Vagina (tissue), 2 donors: ENCODE measurements around the gene TTC39B. TPM values are rescaled to one million over a fixed set of nuclear protein-coding genes. Genes with fewer than 3 reads are reported as not detected.

Source experiments
- DNase-seq, 2 donors: peaks; one replicate each; pipeline ENCODE4 v3.0.0-alpha.2; 2017; ENCODE audit errors: extremely low spot score in 2 of 2
- H3K27ac ChIP-seq: fragments of 200-600 bp; sonication (generic); one replicate; pipeline ENCODE4 v1.5.1; 2019
- H3K27me3 ChIP-seq: fragments of 200-600 bp; sonication (generic); one replicate; pipeline ENCODE4 v1.5.1; 2019
- H3K36me3 ChIP-seq, 2 donors: fragments of 200-600 bp; sonication (generic); one replicate each; pipeline ENCODE4 v1.5.1; 2017 to 2019
- H3K4me1 ChIP-seq: fragments of 200-600 bp; sonication (generic); one replicate; pipeline ENCODE4 v1.5.1; 2019
- H3K4me3 ChIP-seq, 2 donors: fragments of 200-600 bp; sonication (generic); 1 replicate in 1 of 2; 2 replicates in 1 of 2; pipeline ENCODE4 v1.5.1; 2016 to 2019
- H3K9me3 ChIP-seq: fragments of 200-600 bp; sonication (generic); one replicate; pipeline ENCODE4 v1.5.1; 2019
- POLR2A ChIP-seq, 2 donors: fragments of 450-650 bp; IDR thresholded peaks; one replicate each; pipeline ENCODE4 v1.6.1; 2017; ENCODE audit warnings: antibody characterized with exemption in 2 of 2, mild to moderate bottlenecking in 2 of 2, moderate library complexity in 2 of 2
- POLR2AphosphoS5 ChIP-seq, 2 donors: sonication (generic); formaldehyde crosslinking; IDR thresholded peaks; one replicate each; pipeline ENCODE4 v1.9.0; 2017; ENCODE audit warnings: antibody characterized with exemption in 2 of 2, mild to moderate bottlenecking in 2 of 2, low read depth in 1 of 2; ENCODE audit not compliant: insufficient read depth in 1 of 2
- intact Hi-C: fragments of 100-400 bp; cut with DNase I; formaldehyde crosslinking; loops from one replicate; pipeline ENCODE4 v1.15.1; 2023
- small RNA-seq: library from RNA; depleted of rRNA; stranded (forward); fragments of <200 nt; gene quantifications from one replicate; pipeline ENCODE3, GENCODE V24; 2016
- total RNA-seq: library from RNA; depleted of rRNA; stranded (reverse); fragments of >200 nt; gene quantifications from one replicate; pipeline ENCODE4 v1.2.3, GENCODE V29; 2016
- TF ChIP-seq, protein P1 (sequence below), 3 experiments: fragments of 450-650 bp in 2 of 3; fragments of 200-600 bp in 1 of 3; sonication (generic) in 1 of 3; IDR thresholded peaks; one replicate each; pipeline ENCODE4 v1.5.1; 2017 to 2019; ENCODE audit warnings: antibody characterized with exemption in 3 of 3, mild to moderate bottlenecking in 2 of 3, moderate library complexity in 2 of 3

TTC39B gene
- total RNA-seq, 1 donor from 2014 or later: 13.3 TPM

DNA sequence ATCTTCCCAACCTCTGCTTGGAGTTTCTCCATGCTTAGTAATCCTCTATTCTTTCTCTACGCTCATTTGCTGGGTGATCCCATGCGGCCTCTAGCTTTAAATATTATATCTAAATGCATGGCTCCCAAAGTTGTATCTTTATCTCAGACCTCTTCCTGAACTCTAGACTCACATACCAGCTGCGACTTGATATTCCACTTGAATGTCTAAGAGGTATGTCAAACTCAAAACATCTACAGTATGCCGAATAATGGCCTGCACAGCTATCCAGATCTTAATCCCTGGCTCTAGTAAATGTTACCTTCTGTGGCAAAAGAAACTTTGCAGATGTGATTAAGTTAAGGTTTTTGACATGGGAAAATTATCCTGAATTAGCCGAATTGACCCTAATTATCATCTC is 179.2 kb downstream of the TTC39B start:
- no peak for DNase-seq
- no peak overlapping the region for H3K4me3 ChIP-seq
- H3K36me3 ChIP-seq: no peaks in the 10 kb centered on the region
- no peaks in the 10 kb centered on the region for H3K27me3 ChIP-seq
- no peak for TF ChIP-seq POLR2AphosphoS5 (IDR thresholded peaks at IDR 0.05; ENCODE audit: insufficient read depth in 1 of 2, low read depth in 1 of 2)
- TF ChIP-seq, protein P1, sequence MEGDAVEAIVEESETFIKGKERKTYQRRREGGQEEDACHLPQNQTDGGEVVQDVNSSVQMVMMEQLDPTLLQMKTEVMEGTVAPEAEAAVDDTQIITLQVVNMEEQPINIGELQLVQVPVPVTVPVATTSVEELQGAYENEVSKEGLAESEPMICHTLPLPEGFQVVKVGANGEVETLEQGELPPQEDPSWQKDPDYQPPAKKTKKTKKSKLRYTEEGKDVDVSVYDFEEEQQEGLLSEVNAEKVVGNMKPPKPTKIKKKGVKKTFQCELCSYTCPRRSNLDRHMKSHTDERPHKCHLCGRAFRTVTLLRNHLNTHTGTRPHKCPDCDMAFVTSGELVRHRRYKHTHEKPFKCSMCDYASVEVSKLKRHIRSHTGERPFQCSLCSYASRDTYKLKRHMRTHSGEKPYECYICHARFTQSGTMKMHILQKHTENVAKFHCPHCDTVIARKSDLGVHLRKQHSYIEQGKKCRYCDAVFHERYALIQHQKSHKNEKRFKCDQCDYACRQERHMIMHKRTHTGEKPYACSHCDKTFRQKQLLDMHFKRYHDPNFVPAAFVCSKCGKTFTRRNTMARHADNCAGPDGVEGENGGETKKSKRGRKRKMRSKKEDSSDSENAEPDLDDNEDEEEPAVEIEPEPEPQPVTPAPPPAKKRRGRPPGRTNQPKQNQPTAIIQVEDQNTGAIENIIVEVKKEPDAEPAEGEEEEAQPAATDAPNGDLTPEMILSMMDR (IDR thresholded peaks at IDR 0.05): no peak
- TF ChIP-seq POLR2A (IDR thresholded peaks at IDR 0.05): no peak
- H3K4me1 ChIP-seq: no peaks in the 10 kb centered on the region
- intact Hi-C loops: no loop called here
- no peaks in the 10 kb centered on the region for H3K9me3 ChIP-seq
- H3K27ac ChIP-seq: no peak overlapping the region

DNA sequence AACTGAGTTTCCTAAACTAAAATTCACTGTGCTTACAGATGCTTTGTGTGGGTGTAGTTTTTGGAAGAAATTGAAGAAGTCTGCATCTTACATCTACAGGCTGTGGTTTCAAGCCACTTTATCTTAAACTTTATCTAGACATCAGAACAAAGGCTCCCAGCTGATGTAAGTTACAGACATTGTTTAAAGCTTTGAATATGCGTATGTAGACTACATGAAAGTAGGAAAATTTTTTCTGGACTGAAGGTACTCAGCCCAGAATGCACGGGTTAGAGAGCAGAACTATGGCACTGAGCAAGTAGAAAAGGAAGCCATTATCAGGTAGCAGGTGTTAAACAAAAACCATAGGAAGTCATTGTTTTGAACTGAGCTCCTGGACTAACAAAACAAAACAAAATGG is 185.4 kb downstream of the TTC39B start:
- H3K4me3 ChIP-seq: no peak overlapping the region
- H3K9me3 ChIP-seq: no peaks in the 10 kb centered on the region
- no peak for DNase-seq
- TF ChIP-seq POLR2A (IDR thresholded peaks at IDR 0.05) (no peak), POLR2AphosphoS5 (IDR thresholded peaks at IDR 0.05; ENCODE audit: insufficient read depth in 1 of 2, low read depth in 1 of 2) (no peak)
- TF ChIP-seq, protein P1 (IDR thresholded peaks at IDR 0.05): no peak
- no peaks in the 10 kb centered on the region for H3K4me1 ChIP-seq
- H3K27ac ChIP-seq: no peak overlapping the region
- intact Hi-C loops: no loop called here
- H3K36me3 ChIP-seq: no peaks in the 10 kb centered on the region
- no peaks in the 10 kb centered on the region for H3K27me3 ChIP-seq

- TF ChIP-seq, protein P1 (IDR thresholded peaks at IDR 0.05): no peak
- Histone ChIP-seq H3K4me3 (no peak overlapping the region), H3K36me3 (no peaks in the 10 kb centered on the region), H3K27ac (no peak overlapping the region), H3K4me1 (no peaks in the 10 kb centered on the region), H3K9me3 (no peaks in the 10 kb centered on the region), H3K27me3 (no peaks in the 10 kb centered on the region)
- intact Hi-C loops: no loop called here
- no peak for DNase-seq
Measured at GRCh38 chr9:15116130-15116580, 190.9 kb downstream of the TTC39B start.

DNA sequence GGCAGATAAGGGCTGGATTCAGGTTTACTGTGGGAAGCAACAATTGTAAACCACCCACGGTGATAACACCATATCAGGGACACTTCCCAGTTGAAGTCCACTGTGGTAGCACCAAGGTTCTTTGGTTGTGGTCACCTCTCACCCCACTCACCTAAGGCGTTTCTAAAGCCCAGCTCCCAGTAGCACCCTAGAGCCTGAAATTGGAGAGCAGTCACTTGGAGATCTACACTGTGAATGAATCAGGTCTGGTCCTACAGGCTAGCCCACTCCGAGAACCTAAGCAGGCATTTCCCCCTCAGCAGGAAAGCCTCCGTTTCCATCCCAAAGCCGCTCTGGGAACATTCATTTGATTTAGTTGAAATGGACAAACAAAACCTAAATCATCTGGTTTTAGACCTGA is 191.3 kb downstream of the TTC39B start:
- TF ChIP-seq POLR2AphosphoS5 (IDR thresholded peaks at IDR 0.05; ENCODE audit: insufficient read depth in 1 of 2, low read depth in 1 of 2) (no peak), POLR2A (IDR thresholded peaks at IDR 0.05) (no peak)
- TF ChIP-seq, protein P1 (IDR thresholded peaks at IDR 0.05): no peak
- no peak for DNase-seq
- intact Hi-C loops: no loop called here
- H3K27me3 ChIP-seq: no peaks in the 10 kb centered on the region
- H3K36me3 ChIP-seq: no peaks in the 10 kb centered on the region
- H3K4me3 ChIP-seq: no peak overlapping the region
- no peaks in the 10 kb centered on the region for H3K4me1 ChIP-seq
- H3K9me3 ChIP-seq: no peaks in the 10 kb centered on the region
- H3K27ac ChIP-seq: no peak overlapping the region

DNA sequence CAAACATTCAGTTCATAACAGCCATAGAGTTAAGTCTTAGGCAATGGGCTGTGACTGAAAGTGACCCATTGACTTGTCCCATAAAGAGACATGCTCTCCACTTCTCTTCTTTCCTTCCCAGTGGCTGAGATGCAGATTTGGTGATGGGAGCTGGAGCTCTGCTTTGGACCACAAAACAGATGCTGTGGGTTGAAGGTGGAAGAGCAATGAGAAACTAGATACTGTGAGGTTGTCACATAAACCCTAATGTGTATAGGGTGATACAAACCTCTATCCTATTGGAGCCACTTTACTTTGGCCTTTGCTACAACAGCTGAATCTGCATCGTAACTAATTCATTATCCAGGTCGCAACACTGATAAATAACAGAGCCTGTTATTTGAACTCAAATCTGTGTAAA is 192.0 kb downstream of the TTC39B start:
- H3K36me3 ChIP-seq: no peaks in the 10 kb centered on the region
- TF ChIP-seq, protein P1 (IDR thresholded peaks at IDR 0.05): no peak
- TF ChIP-seq POLR2A (IDR thresholded peaks at IDR 0.05) (no peak), POLR2AphosphoS5 (IDR thresholded peaks at IDR 0.05; ENCODE audit: insufficient read depth in 1 of 2, low read depth in 1 of 2) (no peak)
- H3K9me3 ChIP-seq: no peaks in the 10 kb centered on the region
- DNase-seq: no peak
- H3K4me1 ChIP-seq: no peaks in the 10 kb centered on the region
- no peak overlapping the region for H3K4me3 ChIP-seq
- intact Hi-C loops: no loop called here
- H3K27me3 ChIP-seq: no peaks in the 10 kb centered on the region
- no peak overlapping the region for H3K27ac ChIP-seq

Small RNA genes lying within 50 kb of the gene (small RNA-seq; reads per million reads assigned to genes)
- gene RNU6-559P: not detected

Other genes starting within 250 kb of the TTC39B start
- gene SNAPC3, start 115.7 kb upstream of the TTC39B start, total RNA-seq: 22.6 TPM
- 63.8 TPM for gene PSIP1, start 203.8 kb upstream of the TTC39B start, total RNA-seq
- gene CCDC171, start 245.8 kb upstream of the TTC39B start, total RNA-seq: 2.9 TPM